ENCODE measurements around the gene SENP2. TPM values are rescaled to one million over a fixed set of nuclear protein-coding genes. Genes with fewer than 3 reads are reported as not detected.

The SENP2 gene
- total and polyA plus RNA-seq, 2 experiments from 2014 or later = 29.2 to 80.3 TPM

DNA sequence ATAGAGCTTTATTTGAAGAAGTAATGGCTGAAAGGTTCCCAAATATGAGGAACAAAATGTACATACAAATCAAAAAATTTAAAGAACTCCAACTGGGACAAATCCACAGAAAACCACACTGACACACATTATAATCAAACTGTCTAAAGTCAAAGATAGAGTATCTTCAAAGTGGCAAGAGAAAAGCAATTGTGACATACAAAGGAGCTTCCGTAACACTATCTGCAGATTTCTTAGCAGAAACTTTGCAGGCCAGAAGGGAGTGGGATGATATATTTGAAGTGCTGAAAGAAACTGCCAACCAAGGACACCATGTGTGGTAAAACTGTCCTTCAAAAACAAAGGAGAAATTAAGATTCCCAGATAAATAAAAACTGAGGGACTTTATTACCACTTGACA is 91.9 kb downstream of the SENP2 start:
- Mint-ChIP-seq H3K9me3 (no peaks in the 10 kb centered on the region), H3K4me1 (peaks cover 3% of the 10 kb centered on the region; the same call in 1 of the 3 replicates), H3K4me3 (no peak overlapping the region), H3K36me3 (ENCODE audit: low read depth) (peaks cover 59% of the 10 kb centered on the region), H3K27ac (no peak overlapping the region), H3K27me3 (ENCODE audit: insufficient read depth, low read depth, poor library complexity) (peaks cover 5% of the 10 kb centered on the region)
- Histone ChIP-seq H3K4me1 (ENCODE audit: insufficient read depth) (no peaks in the 10 kb centered on the region), H3K36me3 (ENCODE audit: insufficient read depth) (peaks cover 27% of the 10 kb centered on the region), H3K79me2 (replicated peaks; ENCODE audit: insufficient read depth) (peaks cover 3% of the 10 kb centered on the region; the same call in 1 of the 2 replicates), H3K9me2 (ENCODE audit: insufficient read depth) (no peaks in the 10 kb centered on the region), H2AFZ (no peak overlapping the region), H3K4me2 (no peak overlapping the region), H3K4me3 (no peak overlapping the region), H3F3A (replicated peaks; ENCODE audit: low read depth) (no peaks in the 10 kb centered on the region), H4K20me1 (replicated peaks; ENCODE audit: insufficient read depth) (no peaks in the 10 kb centered on the region; the same call in 1 of the 2 replicates), H3K27me3 (ENCODE audit: insufficient read depth) (no peaks in the 10 kb centered on the region), H3K27ac (ENCODE audit: low read depth) (0 out of 2 replicates have a peak overlapping the region, but pooled peaks have one; percentile 20)
- no peak for TF ChIP-seq JUNB (IDR thresholded peaks at IDR 0.05; ENCODE audit: unreplicated experiment)
- no peak for TF ChIP-seq EZH2 (IDR thresholded peaks at IDR 0.05; ENCODE audit: low read depth, unreplicated experiment)
- ATAC-seq (no peak), DNase-seq (ENCODE audit: low spot score) (no peak)

DNA sequence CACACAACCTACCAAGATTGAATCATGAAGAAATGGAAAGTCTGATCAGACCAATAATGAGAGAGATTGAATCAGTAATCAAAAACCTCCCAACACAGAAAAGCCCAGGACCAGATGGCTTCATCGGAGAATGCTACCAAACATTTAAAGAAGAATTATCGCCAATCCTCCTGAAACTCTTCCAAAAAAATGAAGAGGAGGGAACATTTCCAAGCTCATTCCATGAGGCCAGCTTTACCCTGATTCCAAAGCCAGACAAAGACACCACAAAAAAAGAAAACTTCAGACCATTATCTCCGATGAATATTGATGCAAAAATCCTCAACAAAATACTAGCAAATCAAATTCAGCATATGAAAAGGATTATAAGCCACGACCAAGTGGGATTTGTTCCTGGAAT is 94.1 kb downstream of the SENP2 start:
- Mint-ChIP-seq H3K4me3 (no peak overlapping the region), H3K9me3 (no peaks in the 10 kb centered on the region), H3K27ac (no peak overlapping the region), H3K27me3 (ENCODE audit: insufficient read depth, low read depth, poor library complexity) (no peaks in the 10 kb centered on the region), H3K4me1 (peaks cover 3% of the 10 kb centered on the region; the same call in 1 of the 3 replicates), H3K36me3 (ENCODE audit: low read depth) (peaks cover 59% of the 10 kb centered on the region)
- Histone ChIP-seq H3K36me3 (ENCODE audit: insufficient read depth) (peaks cover 10% of the 10 kb centered on the region; the same call in 1 of the 2 replicates), H3K4me3 (no peak overlapping the region), H3F3A (replicated peaks; ENCODE audit: low read depth) (no peaks in the 10 kb centered on the region), H3K4me1 (ENCODE audit: insufficient read depth) (no peaks in the 10 kb centered on the region), H3K27ac (ENCODE audit: low read depth) (no peak overlapping the region), H3K79me2 (replicated peaks; ENCODE audit: insufficient read depth) (peaks cover 5% of the 10 kb centered on the region; the same call in 1 of the 2 replicates), H2AFZ (no peak overlapping the region), H4K20me1 (replicated peaks; ENCODE audit: insufficient read depth) (no peaks in the 10 kb centered on the region; the same call in 1 of the 2 replicates), H3K27me3 (ENCODE audit: insufficient read depth) (no peaks in the 10 kb centered on the region), H3K9me2 (ENCODE audit: insufficient read depth) (no peaks in the 10 kb centered on the region), H3K4me2 (no peak overlapping the region)
- ATAC-seq = no peak
- DNase-seq (ENCODE audit: low spot score) = no peak
- TF ChIP-seq CREB1 (CRISPR knock-in tag; IDR thresholded peaks at IDR 0.05; ENCODE audit: low read depth) (no peak), ZNF114 (CRISPR knock-in tag; IDR thresholded peaks at IDR 0.05) (no peak), POLR2AphosphoS5 (IDR thresholded peaks at IDR 0.05; ENCODE audit: low read depth) (no peak), JUNB (IDR thresholded peaks at IDR 0.05; ENCODE audit: unreplicated experiment) (no peak), ZNF331 (CRISPR knock-in tag; IDR thresholded peaks at IDR 0.05; ENCODE audit: low read depth) (no peak), NANOG (IDR thresholded peaks at IDR 0.05; ENCODE audit: borderline replicate concordance) (no peak), EZH2 (IDR thresholded peaks at IDR 0.05; ENCODE audit: low read depth, unreplicated experiment) (no peak), STAT1 (IDR thresholded peaks at IDR 0.05; ENCODE audit: unreplicated experiment) (no peak)
- TF ChIP-seq, protein P1, sequence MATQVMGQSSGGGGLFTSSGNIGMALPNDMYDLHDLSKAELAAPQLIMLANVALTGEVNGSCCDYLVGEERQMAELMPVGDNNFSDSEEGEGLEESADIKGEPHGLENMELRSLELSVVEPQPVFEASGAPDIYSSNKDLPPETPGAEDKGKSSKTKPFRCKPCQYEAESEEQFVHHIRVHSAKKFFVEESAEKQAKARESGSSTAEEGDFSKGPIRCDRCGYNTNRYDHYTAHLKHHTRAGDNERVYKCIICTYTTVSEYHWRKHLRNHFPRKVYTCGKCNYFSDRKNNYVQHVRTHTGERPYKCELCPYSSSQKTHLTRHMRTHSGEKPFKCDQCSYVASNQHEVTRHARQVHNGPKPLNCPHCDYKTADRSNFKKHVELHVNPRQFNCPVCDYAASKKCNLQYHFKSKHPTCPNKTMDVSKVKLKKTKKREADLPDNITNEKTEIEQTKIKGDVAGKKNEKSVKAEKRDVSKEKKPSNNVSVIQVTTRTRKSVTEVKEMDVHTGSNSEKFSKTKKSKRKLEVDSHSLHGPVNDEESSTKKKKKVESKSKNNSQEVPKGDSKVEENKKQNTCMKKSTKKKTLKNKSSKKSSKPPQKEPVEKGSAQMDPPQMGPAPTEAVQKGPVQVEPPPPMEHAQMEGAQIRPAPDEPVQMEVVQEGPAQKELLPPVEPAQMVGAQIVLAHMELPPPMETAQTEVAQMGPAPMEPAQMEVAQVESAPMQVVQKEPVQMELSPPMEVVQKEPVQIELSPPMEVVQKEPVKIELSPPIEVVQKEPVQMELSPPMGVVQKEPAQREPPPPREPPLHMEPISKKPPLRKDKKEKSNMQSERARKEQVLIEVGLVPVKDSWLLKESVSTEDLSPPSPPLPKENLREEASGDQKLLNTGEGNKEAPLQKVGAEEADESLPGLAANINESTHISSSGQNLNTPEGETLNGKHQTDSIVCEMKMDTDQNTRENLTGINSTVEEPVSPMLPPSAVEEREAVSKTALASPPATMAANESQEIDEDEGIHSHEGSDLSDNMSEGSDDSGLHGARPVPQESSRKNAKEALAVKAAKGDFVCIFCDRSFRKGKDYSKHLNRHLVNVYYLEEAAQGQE (IDR thresholded peaks at IDR 0.05; ENCODE audit: unreplicated experiment) = no peak
- TF ChIP-seq, protein P2, sequence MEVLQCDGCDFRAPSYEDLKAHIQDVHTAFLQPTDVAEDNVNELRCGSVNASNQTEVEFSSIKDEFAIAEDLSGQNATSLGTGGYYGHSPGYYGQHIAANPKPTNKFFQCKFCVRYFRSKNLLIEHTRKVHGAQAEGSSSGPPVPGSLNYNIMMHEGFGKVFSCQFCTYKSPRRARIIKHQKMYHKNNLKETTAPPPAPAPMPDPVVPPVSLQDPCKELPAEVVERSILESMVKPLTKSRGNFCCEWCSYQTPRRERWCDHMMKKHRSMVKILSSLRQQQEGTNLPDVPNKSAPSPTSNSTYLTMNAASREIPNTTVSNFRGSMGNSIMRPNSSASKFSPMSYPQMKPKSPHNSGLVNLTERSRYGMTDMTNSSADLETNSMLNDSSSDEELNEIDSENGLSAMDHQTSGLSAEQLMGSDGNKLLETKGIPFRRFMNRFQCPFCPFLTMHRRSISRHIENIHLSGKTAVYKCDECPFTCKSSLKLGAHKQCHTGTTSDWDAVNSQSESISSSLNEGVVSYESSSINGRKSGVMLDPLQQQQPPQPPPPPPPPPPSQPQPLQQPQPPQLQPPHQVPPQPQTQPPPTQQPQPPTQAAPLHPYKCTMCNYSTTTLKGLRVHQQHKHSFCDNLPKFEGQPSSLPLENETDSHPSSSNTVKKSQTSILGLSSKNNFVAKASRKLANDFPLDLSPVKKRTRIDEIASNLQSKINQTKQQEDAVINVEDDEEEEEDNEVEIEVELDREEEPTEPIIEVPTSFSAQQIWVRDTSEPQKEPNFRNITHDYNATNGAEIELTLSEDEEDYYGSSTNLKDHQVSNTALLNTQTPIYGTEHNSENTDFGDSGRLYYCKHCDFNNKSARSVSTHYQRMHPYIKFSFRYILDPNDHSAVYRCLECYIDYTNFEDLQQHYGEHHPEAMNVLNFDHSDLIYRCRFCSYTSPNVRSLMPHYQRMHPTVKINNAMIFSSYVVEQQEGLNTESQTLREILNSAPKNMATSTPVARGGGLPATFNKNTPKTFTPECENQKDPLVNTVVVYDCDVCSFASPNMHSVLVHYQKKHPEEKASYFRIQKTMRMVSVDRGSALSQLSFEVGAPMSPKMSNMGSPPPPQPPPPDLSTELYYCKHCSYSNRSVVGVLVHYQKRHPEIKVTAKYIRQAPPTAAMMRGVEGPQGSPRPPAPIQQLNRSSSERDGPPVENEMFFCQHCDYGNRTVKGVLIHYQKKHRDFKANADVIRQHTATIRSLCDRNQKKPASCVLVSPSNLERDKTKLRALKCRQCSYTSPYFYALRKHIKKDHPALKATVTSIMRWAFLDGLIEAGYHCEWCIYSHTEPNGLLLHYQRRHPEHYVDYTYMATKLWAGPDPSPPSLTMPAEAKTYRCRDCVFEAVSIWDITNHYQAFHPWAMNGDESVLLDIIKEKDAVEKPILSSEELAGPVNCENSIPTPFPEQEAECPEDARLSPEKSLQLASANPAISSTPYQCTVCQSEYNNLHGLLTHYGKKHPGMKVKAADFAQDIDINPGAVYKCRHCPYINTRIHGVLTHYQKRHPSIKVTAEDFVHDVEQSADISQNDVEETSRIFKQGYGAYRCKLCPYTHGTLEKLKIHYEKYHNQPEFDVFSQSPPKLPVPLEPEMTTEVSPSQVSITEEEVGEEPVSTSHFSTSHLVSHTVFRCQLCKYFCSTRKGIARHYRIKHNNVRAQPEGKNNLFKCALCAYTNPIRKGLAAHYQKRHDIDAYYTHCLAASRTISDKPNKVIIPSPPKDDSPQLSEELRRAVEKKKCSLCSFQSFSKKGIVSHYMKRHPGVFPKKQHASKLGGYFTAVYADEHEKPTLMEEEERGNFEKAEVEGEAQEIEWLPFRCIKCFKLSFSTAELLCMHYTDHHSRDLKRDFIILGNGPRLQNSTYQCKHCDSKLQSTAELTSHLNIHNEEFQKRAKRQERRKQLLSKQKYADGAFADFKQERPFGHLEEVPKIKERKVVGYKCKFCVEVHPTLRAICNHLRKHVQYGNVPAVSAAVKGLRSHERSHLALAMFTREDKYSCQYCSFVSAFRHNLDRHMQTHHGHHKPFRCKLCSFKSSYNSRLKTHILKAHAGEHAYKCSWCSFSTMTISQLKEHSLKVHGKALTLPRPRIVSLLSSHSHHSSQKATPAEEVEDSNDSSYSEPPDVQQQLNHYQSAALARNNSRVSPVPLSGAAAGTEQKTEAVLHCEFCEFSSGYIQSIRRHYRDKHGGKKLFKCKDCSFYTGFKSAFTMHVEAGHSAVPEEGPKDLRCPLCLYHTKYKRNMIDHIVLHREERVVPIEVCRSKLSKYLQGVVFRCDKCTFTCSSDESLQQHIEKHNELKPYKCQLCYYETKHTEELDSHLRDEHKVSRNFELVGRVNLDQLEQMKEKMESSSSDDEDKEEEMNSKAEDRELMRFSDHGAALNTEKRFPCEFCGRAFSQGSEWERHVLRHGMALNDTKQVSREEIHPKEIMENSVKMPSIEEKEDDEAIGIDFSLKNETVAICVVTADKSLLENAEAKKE (CRISPR knock-in tag; IDR thresholded peaks at IDR 0.05) = no peak
- TF ChIP-seq, protein P3, sequence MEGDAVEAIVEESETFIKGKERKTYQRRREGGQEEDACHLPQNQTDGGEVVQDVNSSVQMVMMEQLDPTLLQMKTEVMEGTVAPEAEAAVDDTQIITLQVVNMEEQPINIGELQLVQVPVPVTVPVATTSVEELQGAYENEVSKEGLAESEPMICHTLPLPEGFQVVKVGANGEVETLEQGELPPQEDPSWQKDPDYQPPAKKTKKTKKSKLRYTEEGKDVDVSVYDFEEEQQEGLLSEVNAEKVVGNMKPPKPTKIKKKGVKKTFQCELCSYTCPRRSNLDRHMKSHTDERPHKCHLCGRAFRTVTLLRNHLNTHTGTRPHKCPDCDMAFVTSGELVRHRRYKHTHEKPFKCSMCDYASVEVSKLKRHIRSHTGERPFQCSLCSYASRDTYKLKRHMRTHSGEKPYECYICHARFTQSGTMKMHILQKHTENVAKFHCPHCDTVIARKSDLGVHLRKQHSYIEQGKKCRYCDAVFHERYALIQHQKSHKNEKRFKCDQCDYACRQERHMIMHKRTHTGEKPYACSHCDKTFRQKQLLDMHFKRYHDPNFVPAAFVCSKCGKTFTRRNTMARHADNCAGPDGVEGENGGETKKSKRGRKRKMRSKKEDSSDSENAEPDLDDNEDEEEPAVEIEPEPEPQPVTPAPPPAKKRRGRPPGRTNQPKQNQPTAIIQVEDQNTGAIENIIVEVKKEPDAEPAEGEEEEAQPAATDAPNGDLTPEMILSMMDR (conservative IDR thresholded peaks at IDR 0.05; ENCODE audit: low read depth in 2 of 2) = no peak

All from GM23338 (cell line).